Loucy (cell line): ENCODE measurements around the gene BBS5.

Source experiments
- EZH2phosphoT487 ChIP-seq: fragments of 200-600 bp; IDR thresholded peaks from 2 replicates; pipeline ENCODE4 v1.6.1; 2018; ENCODE audit warnings: antibody characterized with exemption, mild to moderate bottlenecking, moderate library complexity, borderline replicate concordance
- TF ChIP-seq, protein P1 (sequence below): fragments of 200-600 bp; sonication (generic); conservative IDR thresholded peaks from 2 replicates; pipeline ENCODE4 v1.5.1; 2014; ENCODE audit warnings: mild to moderate bottlenecking, antibody characterized with exemption, low read length

DNA sequence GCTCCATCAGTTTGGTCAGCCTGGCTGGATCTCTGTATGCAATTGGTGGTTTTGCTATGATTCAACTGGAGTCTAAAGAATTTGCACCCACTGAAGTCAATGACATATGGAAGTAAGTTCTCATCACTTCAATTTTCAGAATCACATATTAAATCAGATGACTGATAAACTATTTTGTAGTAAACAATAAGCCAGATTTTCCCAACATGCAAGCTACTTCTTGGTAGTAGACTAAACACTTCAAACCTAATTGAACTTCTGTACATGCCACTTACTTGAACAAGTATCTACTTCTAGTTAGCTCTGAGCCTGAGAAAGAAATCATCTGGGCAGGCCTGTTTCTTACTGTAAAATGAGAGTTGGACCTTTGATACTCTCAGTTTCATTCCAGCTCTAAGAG, 41.6 kb downstream of the BBS5 start:
- TF ChIP-seq, protein P1, sequence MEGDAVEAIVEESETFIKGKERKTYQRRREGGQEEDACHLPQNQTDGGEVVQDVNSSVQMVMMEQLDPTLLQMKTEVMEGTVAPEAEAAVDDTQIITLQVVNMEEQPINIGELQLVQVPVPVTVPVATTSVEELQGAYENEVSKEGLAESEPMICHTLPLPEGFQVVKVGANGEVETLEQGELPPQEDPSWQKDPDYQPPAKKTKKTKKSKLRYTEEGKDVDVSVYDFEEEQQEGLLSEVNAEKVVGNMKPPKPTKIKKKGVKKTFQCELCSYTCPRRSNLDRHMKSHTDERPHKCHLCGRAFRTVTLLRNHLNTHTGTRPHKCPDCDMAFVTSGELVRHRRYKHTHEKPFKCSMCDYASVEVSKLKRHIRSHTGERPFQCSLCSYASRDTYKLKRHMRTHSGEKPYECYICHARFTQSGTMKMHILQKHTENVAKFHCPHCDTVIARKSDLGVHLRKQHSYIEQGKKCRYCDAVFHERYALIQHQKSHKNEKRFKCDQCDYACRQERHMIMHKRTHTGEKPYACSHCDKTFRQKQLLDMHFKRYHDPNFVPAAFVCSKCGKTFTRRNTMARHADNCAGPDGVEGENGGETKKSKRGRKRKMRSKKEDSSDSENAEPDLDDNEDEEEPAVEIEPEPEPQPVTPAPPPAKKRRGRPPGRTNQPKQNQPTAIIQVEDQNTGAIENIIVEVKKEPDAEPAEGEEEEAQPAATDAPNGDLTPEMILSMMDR, result no peak
- TF ChIP-seq EZH2phosphoT487, result no peak
